HG03520 (cell line): Measurements from ENCODE around the gene PPM1H.
"Not testable (repeated sequence)": the region's sequence is repeated elsewhere in the genome, so short reads cannot be mapped to it uniquely, and the experiment has no call there.

Experiments used
- ATAC-seq: cut with Tn5 transposase; IDR thresholded peaks from one replicate; pipeline ENCODE4 v1.9.1; 2021; ENCODE audit warnings: mild to moderate bottlenecking, moderate library complexity; ENCODE audit not compliant: unreplicated experiment

The PPM1H gene

GRCh38 chr12:62693376-62694050, 241.4 kb downstream of the PPM1H start:
- ATAC-seq, result no peak

GRCh38 chr12:62692884-62693283, 242.1 kb downstream of the PPM1H start:
- no peak for ATAC-seq

DNA sequence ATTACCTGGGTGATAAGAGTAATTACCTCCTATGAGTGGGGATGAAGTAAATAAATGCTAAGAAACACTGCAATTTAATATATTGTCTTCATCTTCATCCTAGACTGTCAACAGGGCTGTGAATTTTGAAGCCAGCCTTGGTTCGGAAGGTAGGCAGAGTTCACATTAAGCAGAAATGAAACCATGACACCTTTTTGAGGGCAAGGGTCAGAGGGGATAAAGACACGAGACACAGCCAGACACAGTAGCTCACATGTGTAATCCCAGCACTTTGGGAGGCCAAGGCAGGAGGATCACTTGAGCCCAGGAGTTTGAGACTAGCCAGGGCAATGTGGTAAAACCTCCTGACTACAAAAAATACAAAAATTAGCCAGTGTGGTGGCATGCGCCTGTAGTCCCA, 243.6 kb downstream of the PPM1H start:
- no peak for ATAC-seq

DNA sequence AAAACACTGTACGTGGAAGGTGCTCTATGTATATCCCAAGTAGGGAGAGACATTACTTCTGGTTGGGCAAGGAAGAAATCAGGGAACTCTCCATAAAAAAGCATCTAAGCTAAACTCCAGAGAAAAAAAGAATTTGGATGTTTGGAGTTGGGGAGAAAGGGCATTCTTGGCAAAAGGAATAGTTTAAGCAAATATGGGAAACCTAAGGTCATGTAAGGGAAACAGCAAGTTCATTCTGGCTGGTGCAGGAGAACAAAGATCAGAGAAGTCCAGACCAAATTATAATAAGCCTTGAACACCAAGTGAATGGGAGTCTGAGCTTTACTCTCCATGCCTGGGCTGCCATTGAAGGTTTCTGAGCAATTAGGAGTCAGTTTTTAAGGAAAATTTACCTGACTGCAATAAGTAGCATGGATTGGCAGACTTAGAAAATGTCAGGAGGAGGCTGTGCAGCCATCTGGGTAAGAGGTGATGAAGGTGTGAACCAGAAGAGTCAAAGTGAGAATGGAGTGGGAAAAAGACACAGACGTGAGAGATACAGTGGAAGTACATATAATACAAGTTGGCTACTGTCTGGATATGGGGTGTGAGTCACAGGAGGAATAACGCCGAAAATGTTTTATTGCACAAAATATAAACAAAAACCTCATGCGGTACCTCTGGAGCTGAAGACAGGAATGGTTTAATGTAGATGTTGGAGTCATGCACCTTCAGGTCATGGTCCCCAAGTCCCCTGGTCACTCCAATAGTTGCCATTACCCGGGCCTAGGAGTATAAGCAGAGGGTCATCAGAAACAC, 245.7 kb downstream of the PPM1H start:
- no peak for ATAC-seq

DNA sequence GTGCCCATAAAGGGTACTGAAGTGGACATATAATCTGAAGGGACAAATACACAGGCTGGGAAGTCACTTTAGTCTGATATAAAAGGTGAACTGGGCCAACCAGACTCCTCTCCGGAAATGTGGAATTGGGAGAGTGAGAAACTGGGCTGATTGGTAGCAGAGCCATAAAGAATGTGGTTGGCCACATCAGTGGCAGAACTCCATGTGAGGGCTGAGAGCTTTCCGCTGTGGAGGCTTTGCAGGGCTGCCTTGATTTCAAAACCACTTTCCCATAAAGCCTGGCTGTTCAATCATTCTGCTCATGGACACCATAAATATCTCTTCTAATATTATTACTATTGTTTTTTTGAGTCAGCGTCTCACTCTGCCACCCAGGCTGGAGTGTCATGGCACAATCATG, 248.0 kb downstream of the PPM1H start:
- ATAC-seq, result no peak

DNA sequence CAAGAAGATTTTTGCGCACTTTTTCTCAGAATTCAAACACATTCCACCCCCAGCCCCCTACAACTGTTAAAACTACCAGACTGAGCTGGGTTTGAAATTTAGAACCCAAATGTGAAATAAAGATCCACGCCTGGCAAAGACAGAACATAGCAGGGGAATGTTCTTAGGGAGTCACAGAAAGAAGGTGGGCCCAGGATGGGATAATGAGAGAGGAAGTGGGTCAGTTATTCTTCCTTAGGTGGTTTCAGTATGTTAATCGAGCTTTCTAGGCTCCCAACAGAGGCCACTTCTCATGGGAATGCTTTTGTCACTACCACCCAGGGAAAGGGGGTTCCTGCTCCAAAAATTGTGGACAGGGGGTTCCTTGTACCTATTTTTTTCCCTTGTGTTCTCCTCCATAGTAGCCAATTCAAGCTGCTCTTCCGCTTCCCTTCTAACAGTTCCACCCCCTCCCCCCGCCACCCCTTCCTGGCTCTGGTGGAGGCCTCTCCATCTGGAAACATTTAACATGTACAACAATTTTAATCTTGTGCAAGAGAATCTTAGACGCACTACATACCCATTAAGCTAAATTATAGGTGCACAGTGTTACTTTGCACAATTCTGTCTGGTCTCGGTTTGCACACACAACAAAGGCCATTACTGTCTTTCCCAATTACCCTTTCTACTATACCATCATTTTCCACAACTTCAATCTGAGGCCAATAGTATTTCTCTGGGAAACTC, 250.2 kb downstream of the PPM1H start:
- no peak for ATAC-seq

- ATAC-seq, result no peak
These were observed 251.0 kb downstream of the PPM1H start for GRCh38 chr12:62683776-62684569.

- ATAC-seq, result no peak
These were observed 253.6 kb downstream of the PPM1H start for GRCh38 chr12:62681306-62681705.

- ATAC-seq, result no peak
These were observed 255.3 kb downstream of the PPM1H start for GRCh38 chr12:62679608-62680007.

DNA sequence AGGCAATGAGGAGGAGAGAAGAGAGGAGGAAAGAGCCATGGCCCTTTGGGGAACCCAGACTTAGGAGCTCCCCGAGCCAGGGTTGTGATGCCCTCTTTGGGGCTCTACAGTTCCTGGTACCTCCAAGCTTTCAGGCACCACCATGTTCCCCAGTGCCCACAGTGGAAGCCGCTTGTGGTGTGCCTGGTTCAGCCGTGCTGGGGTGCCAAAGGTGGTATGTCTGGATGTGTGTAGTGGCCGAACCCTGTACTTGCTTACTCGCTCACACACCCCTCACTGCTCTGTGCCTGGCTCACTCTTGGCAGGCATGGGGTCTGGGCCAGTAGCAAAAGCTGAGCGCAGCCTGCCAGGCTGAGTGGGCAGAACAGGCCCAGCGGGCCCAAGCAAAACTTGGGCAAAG, 257.6 kb downstream of the PPM1H start:
- no peak for ATAC-seq

DNA sequence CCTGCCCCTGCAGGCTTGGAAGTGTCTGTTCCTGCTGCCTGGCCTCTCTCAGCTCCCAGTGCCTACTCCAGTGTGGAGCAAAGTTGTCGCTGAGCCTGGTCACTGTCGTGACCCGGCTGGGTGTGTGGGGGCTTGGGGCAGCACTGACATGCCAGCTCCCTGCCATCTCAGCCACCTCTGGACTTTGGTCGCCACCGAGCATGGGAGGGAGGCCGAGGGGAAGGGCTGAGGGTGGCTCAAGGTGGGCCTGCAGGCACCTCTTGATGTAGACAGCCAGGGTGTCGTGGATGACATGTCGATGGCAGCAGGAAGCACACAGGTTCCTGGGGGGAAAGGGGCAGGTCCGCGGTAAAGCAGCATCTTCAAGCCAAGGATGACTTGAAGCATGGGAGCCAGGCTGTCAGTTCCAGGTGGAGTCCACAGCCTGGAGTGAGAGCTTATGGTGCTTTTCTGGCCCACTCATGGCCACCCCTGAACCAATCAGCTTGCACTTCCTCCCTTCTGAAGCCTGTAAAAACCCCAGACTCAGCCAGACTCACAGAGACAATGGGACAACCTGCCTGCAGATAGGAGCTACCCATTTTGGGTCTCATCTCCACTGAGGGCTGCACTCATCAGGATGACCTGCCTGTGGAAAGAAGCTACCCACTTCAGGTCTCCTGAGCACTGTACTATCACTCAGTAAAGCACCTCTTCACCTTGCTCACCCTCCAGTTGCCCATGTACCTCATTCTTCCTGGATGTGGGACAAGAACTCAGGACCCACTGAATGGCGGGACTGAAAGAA, 258.2 kb downstream of the PPM1H start:
- no peak for ATAC-seq

- no peak for ATAC-seq
These were observed 261.7 kb downstream of the PPM1H start for GRCh38 chr12:62673028-62673815.

DNA sequence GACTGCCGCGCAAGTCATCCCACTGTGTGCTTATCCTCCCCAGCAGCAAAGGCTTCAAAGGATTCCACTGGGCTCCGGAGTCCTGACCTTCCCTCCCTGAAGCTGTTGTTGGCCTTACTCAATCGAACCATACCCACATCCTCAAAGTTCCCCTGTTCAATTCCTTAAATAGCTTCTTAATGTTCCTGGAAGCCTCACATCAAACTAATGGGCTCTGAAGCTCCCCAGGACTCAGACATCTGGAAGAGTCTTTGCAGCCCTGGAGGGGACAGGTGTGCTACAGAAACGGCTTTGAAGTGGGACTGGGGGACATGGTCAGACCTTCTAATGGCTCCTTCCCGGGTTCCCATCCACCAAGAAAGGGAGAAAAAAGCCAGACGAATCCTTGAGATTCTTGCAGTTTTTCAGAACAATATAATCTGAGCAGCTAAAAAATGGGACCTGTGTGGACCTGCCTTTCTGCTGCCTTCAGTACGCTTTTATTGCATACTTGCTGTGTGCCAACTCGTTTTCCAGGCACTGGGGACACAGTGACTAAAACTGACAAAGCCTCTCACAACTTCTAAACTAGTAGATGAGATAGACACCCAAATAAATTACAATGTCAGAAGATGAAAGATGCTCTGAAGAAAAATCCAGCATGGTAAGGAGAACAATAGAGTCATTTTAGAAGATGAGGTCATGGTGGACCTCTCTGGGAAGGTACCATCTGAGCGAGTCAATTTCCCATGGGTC, 263.8 kb downstream of the PPM1H start:
- no peak for ATAC-seq

DNA sequence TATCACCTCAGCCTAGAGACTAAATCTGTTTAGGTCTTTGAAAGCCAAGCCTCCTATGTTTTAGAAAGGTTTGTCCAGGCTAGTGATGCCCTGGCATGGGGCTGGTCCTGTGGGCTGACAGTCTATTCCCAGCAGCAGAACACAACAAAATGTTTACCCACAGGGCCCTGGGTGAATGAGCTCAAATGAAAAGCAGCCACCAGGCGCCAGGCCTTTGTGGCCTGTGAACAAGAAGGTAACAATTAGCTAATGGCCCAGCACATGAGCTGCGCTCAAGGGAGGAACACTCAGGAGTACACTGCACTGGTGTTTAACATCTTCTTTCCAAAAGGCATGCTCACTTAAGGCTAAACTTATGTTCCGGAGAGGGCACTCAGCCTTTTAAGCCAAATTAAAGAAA, 266.2 kb downstream of the PPM1H start:
- ATAC-seq, result no peak

DNA sequence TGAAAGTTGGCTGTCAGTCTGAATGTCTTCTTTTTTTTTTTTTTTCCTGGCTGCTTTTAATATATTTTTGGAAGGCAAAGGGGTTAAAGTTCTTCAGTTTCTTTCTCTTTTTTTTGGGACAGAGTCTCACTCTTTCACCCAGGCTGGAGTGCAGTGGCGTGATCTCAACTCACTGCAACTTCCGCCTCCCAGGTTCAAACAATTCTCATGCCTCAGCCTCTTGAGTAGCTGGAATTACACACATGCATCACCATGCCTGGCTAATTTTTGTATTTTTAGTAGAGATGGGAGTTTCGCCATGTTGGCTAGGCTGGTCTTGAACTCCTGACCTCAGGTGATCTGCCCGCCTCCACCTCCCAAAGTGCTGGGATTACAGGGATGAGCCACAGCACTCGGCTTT, 270.0 kb downstream of the PPM1H start:
- not testable (repeated sequence) for ATAC-seq

- no peak for ATAC-seq
These were observed 274.2 kb downstream of the PPM1H start for GRCh38 chr12:62660756-62661155.

GRCh38 chr12:62659453-62660295, 275.3 kb downstream of the PPM1H start:
- no peak for ATAC-seq

- no peak for ATAC-seq
These were observed 276.0 kb downstream of the PPM1H start for GRCh38 chr12:62658910-62659309.
